Karpas-422 (cell line): ENCODE results near the gene UPK3B. TPM values are rescaled to one million over a fixed set of nuclear protein-coding genes. Genes with fewer than 3 reads are reported as not detected.
"Not testable (repeated sequence)": the region's sequence is repeated elsewhere in the genome, so short reads cannot be mapped to it uniquely, and the experiment has no call there.

Source experiments
- DNase-seq: peaks from one replicate; pipeline ENCODE4 v3.0.0-alpha.2; 2015
- H2AFZ ChIP-seq: fragments of 200-600 bp; sonication (generic); 2 replicates; pipeline ENCODE4 v1.6.1; 2014; ENCODE audit warnings: antibody characterized with exemption, low read length, mixed read lengths
- H3K27ac ChIP-seq: fragments of 200-600 bp; sonication (generic); 2 replicates; pipeline ENCODE4 v1.5.1; 2014; ENCODE audit warnings: mild to moderate bottlenecking, low read length, moderate library complexity
- H3K27me3 ChIP-seq: fragments of 200-600 bp; sonication (generic); 2 replicates; pipeline ENCODE4 v1.6.1; 2014; ENCODE audit warnings: low read length, mixed read lengths
- H3K36me3 ChIP-seq: fragments of 200-600 bp; sonication (generic); 2 replicates; pipeline ENCODE4 v1.6.1; 2014; ENCODE audit warnings: low read length, mixed read lengths; ENCODE audit not compliant: insufficient read depth
- H3K4me1 ChIP-seq: fragments of 200-600 bp; sonication (generic); 2 replicates; pipeline ENCODE4 v1.6.1; 2014; ENCODE audit warnings: mild to moderate bottlenecking, low read length, mixed read lengths
- H3K4me2 ChIP-seq: fragments of 200-600 bp; sonication (generic); 2 replicates; pipeline ENCODE4 v1.6.1; 2014; ENCODE audit warnings: low read length, low read depth, mild to moderate bottlenecking; ENCODE audit not compliant: poor library complexity, severe bottlenecking
- H3K4me3 ChIP-seq: fragments of 200-600 bp; sonication (generic); 2 replicates; pipeline ENCODE4 v1.5.1; 2014; ENCODE audit warnings: mild to moderate bottlenecking, antibody characterized with exemption, low read length, mixed read lengths
- H3K79me2 ChIP-seq: fragments of 200-600 bp; sonication (generic); 2 replicates; pipeline ENCODE4 v1.6.1; 2014; ENCODE audit warnings: mild to moderate bottlenecking, low read length, mixed read lengths
- H3K9ac ChIP-seq: fragments of 200-600 bp; sonication (generic); 2 replicates; pipeline ENCODE4 v1.6.0; 2014; ENCODE audit warnings: low read length
- H3K9me2 ChIP-seq: fragments of 200-600 bp; sonication (generic), shearing (Covaris generic); replicated peaks from 2 replicates; pipeline ENCODE4 v1.6.0; 2014; ENCODE audit warnings: mild to moderate bottlenecking, low read length, moderate library complexity; ENCODE audit not compliant: insufficient read depth
- H3K9me3 ChIP-seq: fragments of 300-700, 200-600 bp; sonication (generic); 2 replicates; pipeline ENCODE4 v1.6.1; 2014; ENCODE audit warnings: low read length, mixed read lengths
- H4K20me1 ChIP-seq: fragments of 200-600 bp; sonication (generic); 2 replicates; pipeline ENCODE4 v1.6.1; 2014; ENCODE audit warnings: mild to moderate bottlenecking, antibody characterized with exemption, low read length, low read depth; ENCODE audit not compliant: insufficient read depth
- small RNA-seq: library from RNA; depleted of rRNA; stranded (forward); fragments of <200 nt; gene quantifications from one replicate; pipeline ENCODE3, GENCODE V24; 2014
- total RNA-seq: library from RNA; depleted of rRNA; stranded (reverse); fragments of >200 nt; shearing (Covaris generic); gene quantifications from 2 replicates; pipeline ENCODE4 v1.2.3, GENCODE V29; 2014; ENCODE audit warnings: low replicate concordance; rRNA removed

UPK3B gene
- total RNA-seq, 1 experiment from 2014 or later: 0.26 TPM

GRCh38 chr7:76551992-76552391, 41.6 kb downstream of the UPK3B start:
- H3K4me1 ChIP-seq, H3K4me3 ChIP-seq, H3K9ac ChIP-seq, H4K20me1 ChIP-seq, H3K4me2 ChIP-seq, DNase-seq, H3K9me3 ChIP-seq, H3K27ac ChIP-seq, H3K27me3 ChIP-seq, H3K36me3 ChIP-seq, H3K9me2 ChIP-seq, H2AFZ ChIP-seq: not testable (repeated sequence)
- peaks cover 55% of the 10 kb centered on the region for H3K79me2 ChIP-seq

- H3K4me1 ChIP-seq: not testable (repeated sequence)
- H3K79me2 ChIP-seq: peaks cover 71% of the 10 kb centered on the region
Observed at GRCh38 chr7:76559685-76560084, 49.3 kb downstream of the UPK3B start.

GRCh38 chr7:76560157-76560556, 49.8 kb downstream of the UPK3B start:
- H3K27ac ChIP-seq, H3K9me3 ChIP-seq, H2AFZ ChIP-seq, H3K36me3 ChIP-seq, H3K9ac ChIP-seq, H3K27me3 ChIP-seq, H3K4me2 ChIP-seq, H3K9me2 ChIP-seq, DNase-seq, H3K4me1 ChIP-seq, H4K20me1 ChIP-seq, H3K4me3 ChIP-seq: not testable (repeated sequence)
- peaks cover 67% of the 10 kb centered on the region for H3K79me2 ChIP-seq

More at GRCh38 chr7:76559685-76560084, 49.3 kb downstream of the UPK3B start:
- not testable (repeated sequence) for H4K20me1 ChIP-seq, H3K36me3 ChIP-seq, H3K27me3 ChIP-seq, H2AFZ ChIP-seq, H3K9me2 ChIP-seq, H3K9me3 ChIP-seq, H3K9ac ChIP-seq, H3K4me3 ChIP-seq, DNase-seq, H3K4me2 ChIP-seq, H3K27ac ChIP-seq

- H3K27me3 ChIP-seq, H3K4me1 ChIP-seq, H3K27ac ChIP-seq, H3K4me3 ChIP-seq, H3K4me2 ChIP-seq, DNase-seq, H3K9me2 ChIP-seq, H2AFZ ChIP-seq, H4K20me1 ChIP-seq, H3K9me3 ChIP-seq, H3K9ac ChIP-seq, H3K36me3 ChIP-seq: not testable (repeated sequence)
- peaks cover 61% of the 10 kb centered on the region for H3K79me2 ChIP-seq
Observed at GRCh38 chr7:76561342-76561741, 51.0 kb downstream of the UPK3B start.

GRCh38 chr7:76565001-76565400, 54.6 kb downstream of the UPK3B start:
- not testable (repeated sequence) for H2AFZ ChIP-seq, H3K4me2 ChIP-seq, H3K4me1 ChIP-seq, H3K36me3 ChIP-seq, H3K9ac ChIP-seq, H3K4me3 ChIP-seq, H3K27me3 ChIP-seq, H3K9me2 ChIP-seq, H4K20me1 ChIP-seq, H3K9me3 ChIP-seq, H3K27ac ChIP-seq, DNase-seq
- H3K79me2 ChIP-seq: peaks cover 54% of the 10 kb centered on the region

Small RNA genes lying within 50 kb of the gene (small RNA-seq; reads per million reads assigned to genes)
- gene RF00019: not detected

Other genes with a start within 250 kb of the UPK3B start
- 5.2 and 17.7 TPM in 2 replicates for gene HSPB1, start 207.9 kb upstream of the UPK3B start, total RNA-seq
- 49.1 and 64.1 TPM in 2 replicates for gene YWHAG, start 151.6 kb upstream of the UPK3B start, total RNA-seq
- not detected in 2 replicates for gene SSC4D, start 100.9 kb upstream of the UPK3B start, total RNA-seq
- not detected in 2 replicates for gene ZP3, start 85.6 kb upstream of the UPK3B start, total RNA-seq
- 17.0 and 26.5 TPM in 2 replicates for gene DTX2, start 48.8 kb upstream of the UPK3B start, total RNA-seq
- not detected in 2 replicates for gene SPDYE16, start 32.7 kb downstream of the UPK3B start, total RNA-seq
- gene POMZP3, start 116.7 kb downstream of the UPK3B start, total RNA-seq: 1.4 and 3.0 TPM in 2 replicates